HCEC 1CT (cell line): ENCODE data around the gene PTPN2.
"Not testable (repeated sequence)": the region's sequence is repeated elsewhere in the genome, so short reads cannot be mapped to it uniquely, and the experiment has no call there.

Experiments
- DNase-seq: peaks from one replicate; pipeline ENCODE4 v3.0.0-alpha.2; 2017

Gene PTPN2

GRCh38 chr18:12821408-12821807 lies 62.6 kb downstream of the PTPN2 start:
- no peak for DNase-seq

- DNase-seq = no peak
Measured at GRCh38 chr18:12820506-12820905, 63.5 kb downstream of the PTPN2 start.

- no peak for DNase-seq
Measured at GRCh38 chr18:12819841-12820240, 64.2 kb downstream of the PTPN2 start.

GRCh38 chr18:12819322-12819721 lies 64.7 kb downstream of the PTPN2 start:
- DNase-seq = no peak

GRCh38 chr18:12818243-12818642 lies 65.8 kb downstream of the PTPN2 start:
- no peak for DNase-seq

GRCh38 chr18:12816451-12816850 lies 67.6 kb downstream of the PTPN2 start:
- DNase-seq = no peak

GRCh38 chr18:12811191-12811950 lies 72.7 kb downstream of the PTPN2 start:
- no peak for DNase-seq

GRCh38 chr18:12803069-12803936 lies 80.7 kb downstream of the PTPN2 start:
- no peak for DNase-seq

- DNase-seq = no peak
Measured at GRCh38 chr18:12802538-12802937, 81.5 kb downstream of the PTPN2 start.

- no peak for DNase-seq
Measured at GRCh38 chr18:12796448-12796847, 87.6 kb downstream of the PTPN2 start.

GRCh38 chr18:12791610-12792009 lies 92.4 kb downstream of the PTPN2 start:
- DNase-seq = no peak

- DNase-seq = no peak
Measured at GRCh38 chr18:12786669-12787068, 97.4 kb downstream of the PTPN2 start.

- DNase-seq = no peak
Measured at GRCh38 chr18:12783524-12783923, 100.5 kb downstream of the PTPN2 start.

GRCh38 chr18:12782521-12782920 lies 101.5 kb downstream of the PTPN2 start:
- DNase-seq = no peak

- no peak for DNase-seq
Measured at GRCh38 chr18:12779456-12779855, 104.6 kb downstream of the PTPN2 start.

- no peak for DNase-seq
Measured at GRCh38 chr18:12779043-12779442, 105.0 kb downstream of the PTPN2 start.

- DNase-seq = no peak
Measured at GRCh38 chr18:12777500-12777944, 106.5 kb downstream of the PTPN2 start.

GRCh38 chr18:12776821-12777471 lies 107.1 kb downstream of the PTPN2 start:
- DNase-seq = no peak

GRCh38 chr18:12776415-12776814 lies 107.6 kb downstream of the PTPN2 start:
- not testable (repeated sequence) for DNase-seq

GRCh38 chr18:12774982-12775381 lies 109.1 kb downstream of the PTPN2 start:
- DNase-seq = no peak

GRCh38 chr18:12773369-12773768 lies 110.7 kb downstream of the PTPN2 start:
- DNase-seq = no peak

GRCh38 chr18:12772111-12772510 lies 111.9 kb downstream of the PTPN2 start:
- DNase-seq = no peak

GRCh38 chr18:12770469-12771219 lies 113.4 kb downstream of the PTPN2 start:
- DNase-seq = no peak
